Uterus (tissue), 4 donors: Measurements from ENCODE around the gene CEMIP. TPM values are rescaled to one million over a fixed set of nuclear protein-coding genes. Genes with fewer than 3 reads are reported as not detected.
A peak's percentile ranks its signal among the peaks of the same experiment; 100 is the strongest.

Experiments
- DNase-seq, 2 donors: peaks; one replicate each; pipeline ENCODE4 v3.0.0-alpha.2; 2019 to 2020
- H3K27ac ChIP-seq, 2 donors: fragments of 200-600 bp; sonication (generic); 1 replicate in 1 of 2; 2 replicates in 1 of 2; pipeline ENCODE4 v1.5.1; 2016 to 2018
- H3K27me3 ChIP-seq, 2 donors: fragments of 200-600 bp; sonication (generic); one replicate each; pipeline ENCODE4 v1.5.1; 2018 to 2019; ENCODE audit warnings: control low read depth in 1 of 2
- H3K36me3 ChIP-seq, 2 donors: fragments of 200-600 bp; sonication (generic); one replicate each; pipeline ENCODE4 v1.5.1; 2019; ENCODE audit warnings: control low read depth in 1 of 2
- H3K4me1 ChIP-seq, 2 donors: fragments of 200-600 bp; sonication (generic); one replicate each; pipeline ENCODE4 v1.5.1; 2018 to 2019; ENCODE audit warnings: control low read depth in 1 of 2
- H3K4me3 ChIP-seq, 2 donors: fragments of 200-600 bp; sonication (generic); 1 replicate in 1 of 2; 2 replicates in 1 of 2; pipeline ENCODE4 v1.5.1; 2018 to 2019; ENCODE audit warnings: mild to moderate bottlenecking in 1 of 2
- H3K9me3 ChIP-seq, 2 donors: fragments of 200-600 bp; sonication (generic); one replicate each; pipeline ENCODE4 v1.5.1; 2019; ENCODE audit warnings: control low read depth in 1 of 2
- POLR2A ChIP-seq, 2 donors: fragments of 450-650 bp; IDR thresholded peaks; one replicate each; pipeline ENCODE4 v1.6.1; 2016; ENCODE audit warnings: antibody characterized with exemption in 2 of 2, mild to moderate bottlenecking in 1 of 2, moderate library complexity in 1 of 2
- intact Hi-C: fragments of 100-400 bp; cut with DNase I; formaldehyde crosslinking; loops from one replicate; pipeline ENCODE4 v1.15.1; 2023; ENCODE audit warnings: low total_unique reads
- total RNA-seq, 4 donors: library from RNA; depleted of rRNA in 3 of 4; stranded (reverse); fragments of >200 nt in 3 of 4; gene quantifications; one replicate each; pipeline versions ENCODE4 v1.1.0 to v1.2.4, GENCODE V29; 2014 to 2023
- TF ChIP-seq, protein P1 (sequence below), 4 experiments: fragments of 200-600 bp in 2 of 4; fragments of 450-650 bp in 2 of 4; sonication (generic) in 2 of 4; IDR thresholded peaks; one replicate each; pipeline ENCODE4 v1.5.1; 2016 to 2019; ENCODE audit warnings: antibody characterized with exemption in 4 of 4, mild to moderate bottlenecking in 2 of 4, moderate library complexity in 1 of 4
- donor health status: DM: yes; HTN: yes; CAD: no.

The CEMIP gene
- total RNA-seq, 4 donors from 2014 or later = under 0.01 to 1.9 (median 1.1) TPM

DNA sequence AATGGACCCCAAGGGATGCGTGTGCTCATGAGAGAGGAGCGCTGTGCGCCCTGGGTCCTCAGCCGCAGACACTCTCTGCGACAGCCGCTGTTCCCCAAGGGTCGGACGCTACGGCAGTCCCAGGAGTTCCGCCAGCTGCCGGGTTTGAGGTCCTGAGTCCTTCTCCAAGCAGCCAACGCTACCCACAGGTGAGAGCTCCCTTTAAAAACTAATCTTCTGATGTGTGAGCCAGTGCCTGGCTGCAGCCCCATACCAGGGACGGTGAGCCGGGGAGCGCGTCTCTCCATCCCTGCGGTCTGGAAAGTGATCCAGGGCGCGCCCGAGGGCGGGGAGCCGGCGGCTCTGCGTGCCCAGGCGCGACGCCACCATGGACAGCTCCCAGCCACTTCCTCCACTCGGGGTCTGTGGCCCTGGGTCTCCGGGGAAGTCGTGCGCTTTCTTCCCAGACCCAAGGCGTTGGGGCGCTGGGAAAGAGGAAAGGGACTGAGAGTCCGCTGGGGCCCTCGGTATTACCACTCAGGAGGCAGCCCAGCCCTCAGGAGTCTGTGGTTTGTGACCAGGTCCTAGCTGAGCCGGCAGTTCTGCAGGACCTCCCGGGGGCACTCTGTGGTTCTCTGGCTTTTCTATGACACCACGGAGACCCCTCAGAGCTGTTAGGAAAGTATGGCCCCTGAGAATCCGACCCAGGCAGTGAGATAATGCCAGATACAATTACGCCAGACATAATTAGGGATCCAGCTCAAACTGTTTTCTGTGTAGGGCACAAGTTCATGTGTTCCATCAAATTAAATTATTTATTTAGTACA lies 1.4 kb downstream of the CEMIP start:
- H3K27me3 ChIP-seq = no peaks in the 10 kb centered on the region
- H3K9me3 ChIP-seq = no peaks in the 10 kb centered on the region
- intact Hi-C loops = no loop called here
- peaks cover 0 to 14% of the 10 kb centered on the region in 2 donors for H3K4me1 ChIP-seq
- TF ChIP-seq POLR2A (IDR thresholded peaks at IDR 0.05) = no peak
- TF ChIP-seq, protein P1, sequence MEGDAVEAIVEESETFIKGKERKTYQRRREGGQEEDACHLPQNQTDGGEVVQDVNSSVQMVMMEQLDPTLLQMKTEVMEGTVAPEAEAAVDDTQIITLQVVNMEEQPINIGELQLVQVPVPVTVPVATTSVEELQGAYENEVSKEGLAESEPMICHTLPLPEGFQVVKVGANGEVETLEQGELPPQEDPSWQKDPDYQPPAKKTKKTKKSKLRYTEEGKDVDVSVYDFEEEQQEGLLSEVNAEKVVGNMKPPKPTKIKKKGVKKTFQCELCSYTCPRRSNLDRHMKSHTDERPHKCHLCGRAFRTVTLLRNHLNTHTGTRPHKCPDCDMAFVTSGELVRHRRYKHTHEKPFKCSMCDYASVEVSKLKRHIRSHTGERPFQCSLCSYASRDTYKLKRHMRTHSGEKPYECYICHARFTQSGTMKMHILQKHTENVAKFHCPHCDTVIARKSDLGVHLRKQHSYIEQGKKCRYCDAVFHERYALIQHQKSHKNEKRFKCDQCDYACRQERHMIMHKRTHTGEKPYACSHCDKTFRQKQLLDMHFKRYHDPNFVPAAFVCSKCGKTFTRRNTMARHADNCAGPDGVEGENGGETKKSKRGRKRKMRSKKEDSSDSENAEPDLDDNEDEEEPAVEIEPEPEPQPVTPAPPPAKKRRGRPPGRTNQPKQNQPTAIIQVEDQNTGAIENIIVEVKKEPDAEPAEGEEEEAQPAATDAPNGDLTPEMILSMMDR (IDR thresholded peaks at IDR 0.05) = no peak
- peak in 1 of 2 donors; percentile 33 for DNase-seq
- no peak overlapping the region for H3K4me3 ChIP-seq
- no peaks in the 10 kb centered on the region for H3K36me3 ChIP-seq
- no peak overlapping the region for H3K27ac ChIP-seq

- Histone ChIP-seq H3K4me1 (peaks cover 0 to 14% of the 10 kb centered on the region in 2 donors), H3K27ac (no peak overlapping the region), H3K9me3 (no peaks in the 10 kb centered on the region), H3K27me3 (no peaks in the 10 kb centered on the region), H3K36me3 (no peaks in the 10 kb centered on the region), H3K4me3 (no peak overlapping the region)
- TF ChIP-seq, protein P1 (IDR thresholded peaks at IDR 0.05) = no peak
- no peak for TF ChIP-seq POLR2A (IDR thresholded peaks at IDR 0.05)
- intact Hi-C loops = no loop called here
- no peak for DNase-seq
These were observed 4.1 kb downstream of the CEMIP start for GRCh38 chr15:80783260-80783659.

DNA sequence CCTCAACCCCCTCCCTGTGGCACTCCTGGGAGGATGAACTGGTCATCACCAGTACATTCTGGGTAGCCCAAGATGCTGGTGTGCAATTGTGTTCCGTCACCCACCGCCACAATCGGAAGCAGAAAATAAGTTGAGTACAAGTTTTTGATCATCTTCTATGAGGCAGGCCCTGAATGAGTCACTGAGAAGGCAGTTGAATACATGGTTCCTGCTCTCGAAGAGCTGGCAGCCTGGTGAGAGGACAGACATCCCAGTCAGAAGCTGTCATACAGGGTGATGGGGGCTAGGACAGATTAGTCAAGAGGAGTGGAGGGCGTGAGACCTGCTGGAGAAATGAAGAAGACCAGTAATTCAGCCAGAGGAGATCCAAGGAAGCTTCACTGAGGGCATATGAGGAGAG lies 6.2 kb downstream of the CEMIP start:
- peaks cover 0 to 2% of the 10 kb centered on the region in 2 donors for H3K4me1 ChIP-seq
- no peak overlapping the region for H3K4me3 ChIP-seq
- DNase-seq = no peak
- no peak for TF ChIP-seq POLR2A (IDR thresholded peaks at IDR 0.05)
- TF ChIP-seq, protein P1 (IDR thresholded peaks at IDR 0.05) = no peak
- H3K27me3 ChIP-seq = no peaks in the 10 kb centered on the region
- intact Hi-C loops = no loop called here
- H3K27ac ChIP-seq = no peak overlapping the region
- no peaks in the 10 kb centered on the region for H3K36me3 ChIP-seq
- no peaks in the 10 kb centered on the region for H3K9me3 ChIP-seq

- H3K27me3 ChIP-seq = no peaks in the 10 kb centered on the region
- TF ChIP-seq, protein P1 (IDR thresholded peaks at IDR 0.05) = no peak
- no peaks in the 10 kb centered on the region for H3K36me3 ChIP-seq
- no peak overlapping the region for H3K27ac ChIP-seq
- H3K4me3 ChIP-seq = no peak overlapping the region
- no peak for DNase-seq
- intact Hi-C loops = no loop called here
- H3K9me3 ChIP-seq = no peaks in the 10 kb centered on the region
- no peaks in the 10 kb centered on the region for H3K4me1 ChIP-seq
These were observed 6.7 kb downstream of the CEMIP start for GRCh38 chr15:80785811-80786354.

- Histone ChIP-seq H3K27ac (no peak overlapping the region), H3K4me3 (no peak overlapping the region), H3K27me3 (no peaks in the 10 kb centered on the region), H3K9me3 (no peaks in the 10 kb centered on the region), H3K36me3 (no peaks in the 10 kb centered on the region), H3K4me1 (no peaks in the 10 kb centered on the region)
- no peak for TF ChIP-seq POLR2A (IDR thresholded peaks at IDR 0.05)
- TF ChIP-seq, protein P1 (IDR thresholded peaks at IDR 0.05) = no peak
- intact Hi-C loops = no loop called here
- DNase-seq = no peak
These were observed 8.1 kb downstream of the CEMIP start for GRCh38 chr15:80787316-80787715.
